Measurements from ENCODE around the gene TUBB. TPM values are rescaled to one million over a fixed set of nuclear protein-coding genes. Genes with fewer than 3 reads are reported as not detected.

Gene TUBB
- total and polyA plus RNA-seq, 9 of the 15 experiments (the other 6 are each of a cell fraction or from before 2014, with no cell fraction given) = 971 to 2,870 (median 1,478) TPM

DNA sequence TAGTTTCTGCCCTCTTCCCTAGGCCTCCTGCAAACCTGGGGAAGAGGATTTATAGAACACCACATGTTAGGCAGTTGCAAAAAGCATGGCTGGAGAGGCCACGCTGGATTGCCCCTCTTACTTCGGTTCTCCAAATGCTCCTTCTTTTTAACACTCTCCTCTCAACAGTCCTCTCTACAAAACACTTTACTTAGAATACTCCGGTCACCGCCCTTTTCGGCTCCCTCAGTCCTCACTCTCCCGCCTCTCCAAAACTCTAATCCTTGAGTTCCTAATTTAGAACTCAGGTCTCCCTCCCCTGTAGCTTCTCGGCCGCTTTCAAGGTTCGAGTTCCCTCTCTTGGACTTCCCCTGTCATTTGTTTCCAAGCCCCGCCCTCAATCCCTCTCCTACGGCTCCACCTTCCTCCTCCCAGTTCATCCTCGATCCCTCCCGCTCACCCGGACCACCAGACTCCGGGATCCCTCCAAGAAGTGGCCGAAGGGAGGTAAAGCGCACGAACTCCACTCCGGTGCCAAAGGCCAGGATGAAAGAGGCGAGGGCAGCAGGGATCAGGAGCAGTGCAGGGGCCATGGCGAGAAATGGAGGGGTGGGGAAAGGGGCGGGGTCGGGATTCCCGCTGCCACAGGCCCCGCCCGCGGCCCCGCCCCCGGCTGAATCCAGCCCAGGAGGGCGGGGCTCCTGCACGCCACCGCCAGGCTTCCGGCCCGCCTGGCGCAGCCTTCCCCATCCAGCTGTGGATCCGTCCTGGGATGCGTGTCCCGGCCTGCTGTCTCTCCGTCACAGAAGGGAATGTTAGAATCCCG lies 29.5 kb upstream of the TUBB start, which contains the start of gene NRM (continued):
- peak; percentile 84 to 85 for TF ChIP-seq NRF1 (conservative IDR thresholded peaks at IDR 0.05 in 1 of 2, IDR thresholded peaks at IDR 0.05 in 1 of 2)
- peak; percentile 82 for TF ChIP-seq GABPA (tag; conservative IDR thresholded peaks at IDR 0.05; ENCODE audit: low read depth)
- TF ChIP-seq MYNN (IDR thresholded peaks at IDR 0.05) = no peak
- no peak for TF ChIP-seq MYNN (CRISPR knock-in tag; IDR thresholded peaks at IDR 0.05)
- TF ChIP-seq PHF8 (IDR thresholded peaks at IDR 0.05; ENCODE audit: borderline replicate concordance, low read length) = peak; percentile 56; the same call in 1 of the 2 replicates
- TF ChIP-seq SRSF9 (IDR thresholded peaks at IDR 0.05; ENCODE audit: borderline replicate concordance, low read depth, low read length) = no peak
- TF ChIP-seq ATF1 (CRISPR knock-in tag; IDR thresholded peaks at IDR 0.05) = no peak
- TF ChIP-seq ATF1 (tag; IDR thresholded peaks at IDR 0.05) = no peak; the same call in 1 of the 2 replicates
- TF ChIP-seq, protein P1, sequence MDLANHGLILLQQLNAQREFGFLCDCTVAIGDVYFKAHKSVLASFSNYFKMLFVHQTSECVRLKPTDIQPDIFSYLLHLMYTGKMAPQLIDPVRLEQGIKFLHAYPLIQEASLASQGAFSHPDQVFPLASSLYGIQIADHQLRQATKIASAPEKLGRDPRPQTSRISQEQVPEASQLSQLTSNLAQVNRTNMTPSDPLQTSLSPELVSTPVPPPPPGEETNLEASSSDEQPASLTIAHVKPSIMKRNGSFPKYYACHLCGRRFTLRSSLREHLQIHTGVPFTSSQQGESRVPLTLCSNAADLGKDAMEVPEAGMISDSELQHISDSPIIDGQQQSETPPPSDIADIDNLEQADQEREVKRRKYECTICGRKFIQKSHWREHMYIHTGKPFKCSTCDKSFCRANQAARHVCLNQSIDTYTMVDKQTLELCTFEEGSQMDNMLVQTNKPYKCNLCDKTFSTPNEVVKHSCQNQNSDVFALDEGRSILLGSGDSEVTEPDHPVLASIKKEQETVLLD (IDR thresholded peaks at IDR 0.05) = no peak
- TF ChIP-seq, protein P2, sequence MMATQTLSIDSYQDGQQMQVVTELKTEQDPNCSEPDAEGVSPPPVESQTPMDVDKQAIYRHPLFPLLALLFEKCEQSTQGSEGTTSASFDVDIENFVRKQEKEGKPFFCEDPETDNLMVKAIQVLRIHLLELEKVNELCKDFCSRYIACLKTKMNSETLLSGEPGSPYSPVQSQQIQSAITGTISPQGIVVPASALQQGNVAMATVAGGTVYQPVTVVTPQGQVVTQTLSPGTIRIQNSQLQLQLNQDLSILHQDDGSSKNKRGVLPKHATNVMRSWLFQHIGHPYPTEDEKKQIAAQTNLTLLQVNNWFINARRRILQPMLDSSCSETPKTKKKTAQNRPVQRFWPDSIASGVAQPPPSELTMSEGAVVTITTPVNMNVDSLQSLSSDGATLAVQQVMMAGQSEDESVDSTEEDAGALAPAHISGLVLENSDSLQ (IDR thresholded peaks at IDR 0.05) = peak; percentile 87
- TF ChIP-seq CCNT2 (IDR thresholded peaks at IDR 0.05; ENCODE audit: borderline replicate concordance, extremely low read depth, insufficient read length, low read depth, low read length) = peak; percentile 74
- TF ChIP-seq SRF (CRISPR knock-in tag; IDR thresholded peaks at IDR 0.05) = peak in 1 of 2 experiments; percentile 25; a peak in 1 of 4 replicates
- TF ChIP-seq PRPF4 (IDR thresholded peaks at IDR 0.05; ENCODE audit: insufficient read depth, low read depth, low read length, poor library complexity, severe bottlenecking) = no peak
- TF ChIP-seq TFAM (CRISPR knock-in tag; conservative IDR thresholded peaks at IDR 0.05) = no peak
- TF ChIP-seq, protein P3, sequence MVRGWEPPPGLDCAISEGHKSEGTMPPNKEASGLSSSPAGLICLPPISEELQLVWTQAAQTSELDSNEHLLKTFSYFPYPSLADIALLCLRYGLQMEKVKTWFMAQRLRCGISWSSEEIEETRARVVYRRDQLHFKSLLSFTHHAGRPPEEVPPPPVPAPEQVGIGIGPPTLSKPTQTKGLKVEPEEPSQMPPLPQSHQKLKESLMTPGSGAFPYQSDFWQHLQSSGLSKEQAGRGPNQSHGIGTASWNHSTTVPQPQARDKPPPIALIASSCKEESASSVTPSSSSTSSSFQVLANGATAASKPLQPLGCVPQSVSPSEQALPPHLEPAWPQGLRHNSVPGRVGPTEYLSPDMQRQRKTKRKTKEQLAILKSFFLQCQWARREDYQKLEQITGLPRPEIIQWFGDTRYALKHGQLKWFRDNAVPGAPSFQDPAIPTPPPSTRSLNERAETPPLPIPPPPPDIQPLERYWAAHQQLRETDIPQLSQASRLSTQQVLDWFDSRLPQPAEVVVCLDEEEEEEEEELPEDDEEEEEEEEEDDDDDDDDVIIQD (CRISPR knock-in tag; IDR thresholded peaks at IDR 0.05) = no peak
- no peak for TF ChIP-seq YBX1 (IDR thresholded peaks at IDR 0.05)
- TF ChIP-seq, protein P4, sequence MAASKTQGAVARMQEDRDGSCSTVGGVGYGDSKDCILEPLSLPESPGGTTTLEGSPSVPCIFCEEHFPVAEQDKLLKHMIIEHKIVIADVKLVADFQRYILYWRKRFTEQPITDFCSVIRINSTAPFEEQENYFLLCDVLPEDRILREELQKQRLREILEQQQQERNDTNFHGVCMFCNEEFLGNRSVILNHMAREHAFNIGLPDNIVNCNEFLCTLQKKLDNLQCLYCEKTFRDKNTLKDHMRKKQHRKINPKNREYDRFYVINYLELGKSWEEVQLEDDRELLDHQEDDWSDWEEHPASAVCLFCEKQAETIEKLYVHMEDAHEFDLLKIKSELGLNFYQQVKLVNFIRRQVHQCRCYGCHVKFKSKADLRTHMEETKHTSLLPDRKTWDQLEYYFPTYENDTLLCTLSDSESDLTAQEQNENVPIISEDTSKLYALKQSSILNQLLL (CRISPR knock-in tag; IDR thresholded peaks at IDR 0.05; ENCODE audit: borderline replicate concordance) = no peak
- no peak for TF ChIP-seq LARP7 (IDR thresholded peaks at IDR 0.05)
- no peak for TF ChIP-seq SMAD3 (CRISPR knock-in tag; conservative IDR thresholded peaks at IDR 0.05)
- TF ChIP-seq ZC3H8 (IDR thresholded peaks at IDR 0.05) = no peak
- no peak for TF ChIP-seq STAT5A (IDR thresholded peaks at IDR 0.05; ENCODE audit: borderline replicate concordance, low read length)
- TF ChIP-seq, protein P5, sequence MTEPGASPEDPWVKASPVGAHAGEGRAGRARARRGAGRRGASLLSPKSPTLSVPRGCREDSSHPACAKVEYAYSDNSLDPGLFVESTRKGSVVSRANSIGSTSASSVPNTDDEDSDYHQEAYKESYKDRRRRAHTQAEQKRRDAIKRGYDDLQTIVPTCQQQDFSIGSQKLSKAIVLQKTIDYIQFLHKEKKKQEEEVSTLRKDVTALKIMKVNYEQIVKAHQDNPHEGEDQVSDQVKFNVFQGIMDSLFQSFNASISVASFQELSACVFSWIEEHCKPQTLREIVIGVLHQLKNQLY (CRISPR knock-in tag; conservative IDR thresholded peaks at IDR 0.05) = 0 out of 4 replicates have a peak, but pooled peaks of 1 of the 2 experiments have one; percentile 36

All from K562 (cell line).